ENCODE results near the gene LSM14A. TPM values are rescaled to one million over a fixed set of nuclear protein-coding genes. Genes with fewer than 3 reads are reported as not detected.

Gene LSM14A
- total RNA-seq, 1 donor from 2014 or later: 76.9 TPM

- no peak for DNase-seq (ENCODE audit: low read depth)
Observed at GRCh38 chr19:34260771-34261173, 88.5 kb downstream of the LSM14A start.

GRCh38 chr19:34261334-34262109, 89.2 kb downstream of the LSM14A start:
- no peak overlapping the region for H3K4me3 ChIP-seq (ENCODE audit: low read depth, low read length)
- TF ChIP-seq CTCF (conservative IDR thresholded peaks at IDR 0.05; ENCODE audit: low read depth, low read length): no peak
- no peak for DNase-seq (ENCODE audit: low read depth)

More at GRCh38 chr19:34260771-34261173, 88.5 kb downstream of the LSM14A start:
- no peak for TF ChIP-seq CTCF (conservative IDR thresholded peaks at IDR 0.05; ENCODE audit: low read depth, low read length)
- H3K4me3 ChIP-seq (ENCODE audit: low read depth, low read length): no peak overlapping the region

GRCh38 chr19:34263745-34264237, 91.5 kb downstream of the LSM14A start:
- no peak overlapping the region for H3K4me3 ChIP-seq (ENCODE audit: low read depth, low read length)

GRCh38 chr19:34265221-34265650, 92.9 kb downstream of the LSM14A start:
- TF ChIP-seq CTCF (conservative IDR thresholded peaks at IDR 0.05; ENCODE audit: low read depth, low read length): no peak
- no peak overlapping the region for H3K4me3 ChIP-seq (ENCODE audit: low read depth, low read length)
- DNase-seq (ENCODE audit: low read depth): no peak

More at GRCh38 chr19:34263745-34264237, 91.5 kb downstream of the LSM14A start:
- no peak for TF ChIP-seq CTCF (conservative IDR thresholded peaks at IDR 0.05; ENCODE audit: low read depth, low read length)
- no peak for DNase-seq (ENCODE audit: low read depth)

- H3K4me3 ChIP-seq (ENCODE audit: low read depth, low read length): no peak overlapping the region
- TF ChIP-seq CTCF (conservative IDR thresholded peaks at IDR 0.05; ENCODE audit: low read depth, low read length): no peak
- no peak for DNase-seq (ENCODE audit: low read depth)
Observed at GRCh38 chr19:34269081-34269480, 96.8 kb downstream of the LSM14A start.

GRCh38 chr19:34269489-34269888, 97.2 kb downstream of the LSM14A start:
- DNase-seq (ENCODE audit: low read depth): no peak
- TF ChIP-seq CTCF (conservative IDR thresholded peaks at IDR 0.05; ENCODE audit: low read depth, low read length): no peak
- no peak overlapping the region for H3K4me3 ChIP-seq (ENCODE audit: low read depth, low read length)
